GDM1 (cell line): Measurements from ENCODE around the gene GNAO1.

Source experiments
- DNase-seq: peaks from one replicate; lab custom pipeline; 2025; lab: John Stamatoyannopoulos, UW

Gene GNAO1

DNA sequence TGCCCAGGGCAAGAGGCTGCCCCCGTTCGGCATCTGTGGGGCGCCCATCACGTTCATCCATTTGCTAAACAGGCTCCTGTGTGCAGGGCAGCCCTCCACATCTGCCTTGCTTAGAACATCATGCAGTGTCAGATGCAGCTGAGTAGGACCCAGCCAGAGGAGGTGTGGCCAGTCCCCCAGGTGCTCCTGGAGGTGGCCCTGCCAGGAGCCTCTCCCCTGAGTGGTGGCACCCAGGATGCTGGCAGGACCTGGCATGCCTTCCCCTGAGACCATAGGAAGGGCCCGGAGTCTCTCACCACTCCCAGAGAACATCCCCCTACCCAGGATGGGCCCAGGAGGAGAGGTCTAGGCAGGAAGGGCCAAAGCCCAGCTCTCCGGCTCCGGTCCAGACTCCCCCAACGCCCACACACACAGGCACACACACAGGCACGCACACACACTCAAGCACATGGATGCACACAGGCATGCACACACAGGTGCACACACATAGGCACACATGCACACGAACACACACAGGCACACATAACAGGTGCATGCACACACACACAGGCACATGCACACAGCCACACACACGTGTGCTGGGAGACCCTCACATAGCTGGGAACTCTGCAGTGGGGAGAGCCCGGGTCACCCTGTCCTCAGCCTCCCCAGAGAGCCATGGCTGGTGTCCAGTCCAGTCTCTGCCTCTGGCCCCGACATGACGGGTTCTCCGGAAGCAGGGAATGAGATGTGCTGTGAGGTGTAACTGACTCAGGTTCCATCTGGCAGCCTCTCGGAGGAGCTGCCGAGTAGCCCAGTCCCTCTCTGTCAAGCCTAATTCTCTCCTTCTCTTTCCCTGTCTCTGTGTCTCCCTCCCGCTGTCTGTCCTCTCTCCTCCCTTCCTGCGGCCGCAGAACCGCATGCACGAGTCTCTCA lies 159.5 kb downstream of the GNAO1 start:
- DNase-seq: no peak

DNA sequence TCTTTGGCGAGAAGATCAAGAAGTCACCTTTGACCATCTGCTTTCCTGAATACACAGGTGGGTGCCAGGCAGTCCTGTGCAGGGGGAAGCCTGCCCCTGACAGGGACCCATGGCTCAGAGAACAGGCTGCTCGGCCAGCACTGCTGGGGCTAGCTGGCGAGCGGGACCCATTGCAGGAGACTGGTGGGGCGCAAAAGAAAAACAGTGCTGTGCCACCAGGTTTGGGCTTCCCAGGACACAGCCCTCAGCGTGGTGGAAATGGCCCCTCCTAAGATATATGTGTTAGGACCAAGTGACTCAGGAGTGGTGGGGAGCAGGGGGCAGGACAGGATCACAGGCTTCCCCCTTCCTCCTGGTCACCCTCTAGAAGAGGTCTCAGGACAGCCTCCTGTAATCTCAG lies 160.2 kb downstream of the GNAO1 start:
- DNase-seq: no peak

DNA sequence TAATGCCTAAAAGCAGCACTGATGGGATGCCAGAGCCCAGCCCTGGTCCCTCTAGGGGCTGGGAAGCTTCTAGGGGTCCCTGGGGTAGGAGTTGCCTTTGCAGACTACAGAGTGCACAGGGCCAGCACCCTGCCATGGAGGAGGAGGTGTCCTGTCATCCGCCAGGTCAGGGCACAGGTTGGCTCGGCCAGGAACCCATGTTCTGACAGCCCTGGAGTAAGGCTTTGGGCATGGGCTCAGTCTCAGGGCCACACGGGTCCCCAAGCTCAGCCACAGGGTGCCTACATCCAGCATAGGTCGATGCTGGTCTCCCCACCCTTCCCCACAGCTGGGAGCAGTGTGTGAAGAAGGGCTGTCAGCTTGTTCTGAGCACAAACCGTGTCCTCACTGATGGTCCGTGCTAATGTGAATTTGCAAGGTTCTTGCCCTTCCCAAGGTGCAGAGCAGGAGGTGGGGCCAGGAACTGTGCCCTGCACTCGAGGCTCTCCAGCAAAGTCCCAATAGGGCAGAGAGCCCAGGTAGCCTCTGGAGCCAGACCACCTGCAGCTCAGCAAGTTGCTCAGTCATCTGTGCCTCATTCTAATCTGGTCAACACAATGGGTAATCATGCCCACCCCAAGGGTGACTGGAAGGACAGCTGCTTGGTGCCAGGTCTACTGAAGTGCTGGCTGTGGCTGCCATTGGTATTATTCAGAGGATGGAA lies 161.2 kb downstream of the GNAO1 start:
- no peak for DNase-seq

DNA sequence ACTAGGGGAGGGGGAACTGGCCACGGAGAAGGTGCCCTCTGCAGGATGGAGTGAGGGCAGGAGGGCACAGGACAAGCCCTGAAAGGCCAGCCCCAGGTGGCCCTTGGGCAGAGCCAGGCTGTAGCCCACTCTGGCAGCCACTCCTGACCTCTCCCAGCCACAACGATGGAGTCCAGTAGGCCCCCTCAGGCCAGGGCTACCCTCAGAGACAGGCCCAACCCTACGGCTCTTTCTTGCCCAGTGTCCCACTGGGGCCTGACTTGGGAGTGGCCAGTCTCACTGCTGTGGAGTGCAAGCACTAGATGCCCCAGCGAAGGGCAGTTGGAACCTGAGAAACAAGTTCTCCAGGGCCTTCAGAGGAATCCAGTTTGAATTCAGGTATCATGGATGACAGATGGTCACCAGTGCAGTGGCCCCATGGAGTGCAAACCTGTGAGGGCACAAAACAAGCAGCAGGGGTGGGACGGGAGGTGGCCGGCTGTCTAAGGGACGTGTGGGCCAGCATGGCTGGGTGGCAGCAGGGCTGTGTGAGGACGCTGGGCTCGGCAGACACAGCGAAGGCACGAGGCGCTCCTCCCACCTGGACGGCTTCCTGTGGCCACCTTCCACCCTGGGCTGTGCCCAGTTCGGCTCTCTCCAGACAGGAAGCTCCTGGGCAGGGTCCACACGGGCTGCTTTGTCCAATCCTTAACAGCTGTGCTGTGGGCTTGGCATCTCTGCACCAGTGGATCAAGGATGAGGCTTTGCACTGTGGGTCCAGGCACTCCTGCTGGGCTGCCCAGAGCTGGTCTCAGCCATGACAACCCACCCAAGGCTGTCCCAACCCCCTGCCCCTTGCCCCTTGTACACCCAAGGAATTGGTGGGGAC lies 162.0 kb downstream of the GNAO1 start:
- DNase-seq: no peak

DNA sequence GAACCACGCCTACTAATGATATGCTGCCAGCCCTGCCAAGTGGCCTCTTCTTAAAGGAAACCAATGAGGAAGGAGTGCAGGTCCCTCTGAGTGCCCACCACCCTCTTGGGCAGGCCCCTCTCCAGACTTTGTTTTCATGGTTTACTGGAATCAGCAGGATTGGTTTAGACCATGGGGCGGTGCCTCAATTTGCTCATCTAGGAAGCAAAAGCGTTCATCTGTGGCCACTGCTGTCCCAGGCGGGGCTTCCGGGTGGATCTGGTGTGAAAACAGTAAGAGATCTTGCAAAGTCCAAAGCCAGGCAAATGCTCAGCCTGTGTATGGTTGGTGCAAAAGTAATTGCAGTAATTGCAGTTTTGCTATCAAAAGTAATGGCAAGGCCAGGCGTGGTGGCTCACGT lies 162.7 kb downstream of the GNAO1 start:
- DNase-seq: no peak

DNA sequence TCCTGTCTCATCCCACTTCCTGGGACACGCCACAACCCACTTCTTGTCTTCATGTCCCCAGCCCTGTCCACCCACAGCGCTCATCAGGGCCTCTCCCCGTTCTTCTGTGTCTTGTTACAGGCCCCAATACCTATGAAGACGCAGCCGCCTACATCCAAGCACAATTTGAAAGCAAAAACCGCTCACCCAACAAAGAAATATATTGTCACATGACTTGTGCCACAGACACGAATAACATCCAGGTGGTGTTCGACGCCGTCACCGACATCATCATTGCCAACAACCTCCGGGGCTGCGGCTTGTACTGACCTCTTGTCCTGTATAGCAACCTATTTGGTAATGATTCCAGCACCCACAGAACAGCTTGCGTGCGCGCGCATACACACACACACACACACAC lies 163.5 kb downstream of the GNAO1 start:
- no peak for DNase-seq

DNA sequence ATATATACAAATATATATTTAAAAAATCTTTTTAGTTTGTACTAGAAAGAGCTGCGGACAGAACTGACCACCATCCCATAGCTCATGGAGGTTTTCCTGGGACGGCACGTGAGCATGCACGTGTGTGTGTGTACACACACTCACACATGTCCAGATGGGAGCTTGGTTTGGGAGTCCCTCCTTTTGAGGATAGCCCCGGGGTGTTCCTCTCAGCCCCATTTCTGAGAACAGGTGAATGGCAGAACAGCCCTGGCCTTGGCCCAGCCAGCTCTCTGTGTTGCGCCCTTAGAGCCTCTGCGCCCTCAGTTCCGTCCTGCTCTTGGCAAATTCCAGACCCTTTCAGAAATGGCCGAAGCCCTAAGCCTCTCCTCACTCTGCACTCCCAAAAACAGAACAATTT lies 163.9 kb downstream of the GNAO1 start:
- no peak for DNase-seq

DNA sequence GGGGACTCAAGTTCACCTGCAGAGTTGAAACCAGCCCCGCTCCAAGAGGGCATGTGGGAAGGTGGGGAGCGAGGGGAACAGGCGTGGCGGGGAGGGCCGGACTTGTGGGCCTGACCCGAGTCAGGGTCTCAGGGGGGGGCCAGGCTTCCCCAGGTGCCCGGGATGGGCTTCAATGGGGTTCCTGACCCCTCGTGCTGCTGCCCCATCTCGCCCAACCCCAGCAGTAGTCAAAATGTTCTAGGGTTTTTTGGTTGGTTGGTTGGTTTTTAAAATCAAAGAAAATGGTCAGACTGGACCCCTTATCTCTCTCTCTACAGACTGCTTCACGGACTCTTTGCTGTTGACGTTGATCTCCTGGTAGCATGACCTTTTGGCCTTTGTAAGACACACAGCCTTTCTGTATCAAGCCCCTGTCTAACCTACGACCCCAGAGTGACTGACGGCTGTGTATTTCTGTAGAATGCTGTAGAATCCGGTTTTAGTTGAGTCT lies 164.5 kb downstream of the GNAO1 start:
- no peak for DNase-seq

DNA sequence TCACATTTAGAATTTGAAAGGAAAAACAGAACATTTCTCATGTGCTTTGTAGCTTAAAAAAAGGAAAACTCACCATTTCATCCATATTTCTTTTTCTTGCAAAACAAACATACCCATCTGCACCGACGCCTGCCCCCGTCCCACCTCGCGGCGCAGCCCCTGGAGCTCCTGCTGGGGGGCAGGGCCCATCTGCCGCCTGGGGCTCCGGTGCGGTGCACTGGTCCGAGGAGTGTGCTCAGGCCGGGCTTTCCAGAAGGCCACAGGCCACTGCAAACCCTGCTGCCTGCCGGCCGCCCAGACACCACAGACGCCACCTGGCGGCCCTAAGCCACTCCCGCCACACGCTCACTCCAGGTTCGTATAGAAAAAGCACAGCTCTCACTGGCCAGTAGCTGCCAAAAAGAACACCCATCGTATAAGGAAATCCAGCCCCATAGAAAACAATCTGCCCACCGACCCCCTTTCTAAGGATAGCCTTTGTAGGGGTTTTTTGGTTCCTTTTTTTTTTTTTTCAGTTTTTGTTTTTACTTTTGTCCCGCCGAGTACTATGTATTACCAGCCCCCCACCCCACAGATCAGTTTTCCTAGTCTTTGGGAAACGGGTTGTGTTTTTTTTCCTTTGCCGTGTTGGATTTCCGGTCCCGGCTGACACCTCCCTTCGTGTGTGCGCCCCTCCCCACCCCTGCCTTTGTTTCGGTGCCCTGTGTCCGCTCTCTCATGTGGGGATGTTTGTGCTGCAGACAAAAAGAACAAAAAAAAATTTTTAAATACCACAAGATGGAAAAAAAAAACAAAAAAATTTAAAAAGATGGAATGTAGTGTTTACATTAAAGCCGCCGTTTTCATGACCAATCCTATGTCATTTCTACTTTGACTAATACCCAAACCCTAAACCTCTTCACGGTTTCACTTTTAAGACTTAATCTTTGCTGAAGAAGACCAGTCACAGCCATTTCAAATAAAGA lies 165.3 kb downstream of the GNAO1 start:
- no peak for DNase-seq

DNA sequence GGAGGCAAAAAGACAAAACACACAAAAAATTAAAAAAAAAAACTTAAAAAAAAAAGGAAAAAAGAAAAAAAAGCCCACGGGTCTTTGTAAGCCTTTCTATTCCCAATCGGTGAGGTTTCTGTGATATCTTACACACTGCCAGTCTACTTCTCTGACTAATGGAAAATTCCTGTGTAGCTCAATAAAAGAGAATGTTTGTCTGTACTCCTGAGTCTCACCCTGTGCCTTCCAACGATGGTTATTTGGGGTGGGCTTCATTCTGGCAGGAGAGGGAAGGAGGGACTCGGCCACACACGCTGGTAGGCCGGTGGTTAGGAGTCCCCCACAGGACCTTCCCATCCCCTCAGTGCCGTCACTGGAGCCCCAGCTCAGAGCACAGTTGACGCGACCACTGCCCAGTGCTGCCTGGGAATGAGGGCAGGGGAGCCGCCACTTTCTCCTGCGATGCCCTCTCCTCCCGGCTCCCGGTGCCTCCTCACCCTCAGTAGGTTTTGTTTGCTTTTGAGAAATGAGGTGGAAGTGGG lies 166.0 kb downstream of the GNAO1 start:
- DNase-seq: no peak

DNA sequence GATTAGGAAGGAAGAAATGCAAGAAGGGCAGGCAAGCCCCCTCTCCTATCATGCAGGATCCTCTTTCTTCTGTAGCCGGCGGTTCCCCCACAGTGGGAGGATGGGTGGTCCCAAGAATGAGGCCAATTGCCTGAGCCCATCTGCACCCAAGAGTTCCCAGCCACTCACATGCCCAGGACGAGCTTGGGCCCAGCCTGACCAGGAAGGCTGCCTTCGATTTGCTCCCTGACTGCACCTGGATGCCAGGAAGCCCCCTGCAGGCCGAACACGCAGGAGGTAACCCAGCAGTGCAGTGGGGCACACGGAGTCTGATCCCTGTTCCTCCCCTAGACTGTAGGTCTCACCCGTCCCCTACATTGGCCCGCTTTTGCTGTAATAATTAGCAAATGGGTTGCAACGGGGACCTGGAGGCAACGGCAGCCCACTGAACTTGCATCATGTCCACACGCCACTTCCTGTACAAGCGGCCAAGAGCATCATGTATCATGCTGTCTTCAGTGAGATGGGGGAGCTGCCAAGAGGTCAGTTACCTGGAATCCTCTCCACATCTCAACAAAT lies 166.6 kb downstream of the GNAO1 start:
- no peak for DNase-seq

DNA sequence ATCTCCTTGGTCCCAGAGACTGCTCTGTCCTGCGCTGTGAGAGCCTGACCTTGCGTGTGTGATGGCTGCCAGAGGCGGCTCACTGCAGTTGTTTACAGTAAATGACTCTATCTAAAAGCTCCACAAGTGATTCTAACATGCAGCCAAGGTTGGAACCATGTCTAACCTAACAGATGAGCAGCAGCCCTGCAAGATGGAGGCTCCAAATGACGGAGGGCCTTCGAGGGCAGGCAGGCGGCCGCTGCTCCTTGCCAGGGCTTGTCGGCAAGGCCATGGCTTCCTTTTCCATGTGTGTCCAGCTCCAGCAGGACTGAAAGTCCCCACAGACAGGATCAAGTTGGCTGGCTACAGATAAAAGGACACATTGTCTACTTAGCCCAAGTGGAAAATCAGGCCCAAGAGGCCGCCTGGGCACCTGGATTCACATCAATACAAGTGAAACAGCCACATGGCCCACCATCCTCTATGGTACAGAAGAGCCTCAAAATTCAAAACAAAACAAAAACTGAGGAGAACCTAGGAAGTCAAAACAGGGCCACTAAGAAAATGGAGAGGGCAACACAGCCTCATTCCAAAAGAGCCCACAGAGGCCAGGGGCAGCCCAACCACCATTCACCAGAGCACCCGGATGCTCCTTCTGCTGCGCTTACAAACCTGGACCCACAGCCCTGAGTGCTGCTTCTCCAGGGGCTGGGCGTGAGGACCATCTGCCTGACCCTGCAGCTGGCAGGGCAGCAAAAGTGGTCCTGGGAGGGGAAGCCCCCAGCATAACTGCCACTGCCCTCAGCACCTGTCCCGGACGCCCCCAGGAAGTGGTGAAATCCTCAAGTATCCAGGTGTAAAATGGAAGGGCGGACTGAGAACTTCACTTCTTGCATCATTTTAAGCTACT lies 169.1 kb downstream of the GNAO1 start:
- DNase-seq: no peak

DNA sequence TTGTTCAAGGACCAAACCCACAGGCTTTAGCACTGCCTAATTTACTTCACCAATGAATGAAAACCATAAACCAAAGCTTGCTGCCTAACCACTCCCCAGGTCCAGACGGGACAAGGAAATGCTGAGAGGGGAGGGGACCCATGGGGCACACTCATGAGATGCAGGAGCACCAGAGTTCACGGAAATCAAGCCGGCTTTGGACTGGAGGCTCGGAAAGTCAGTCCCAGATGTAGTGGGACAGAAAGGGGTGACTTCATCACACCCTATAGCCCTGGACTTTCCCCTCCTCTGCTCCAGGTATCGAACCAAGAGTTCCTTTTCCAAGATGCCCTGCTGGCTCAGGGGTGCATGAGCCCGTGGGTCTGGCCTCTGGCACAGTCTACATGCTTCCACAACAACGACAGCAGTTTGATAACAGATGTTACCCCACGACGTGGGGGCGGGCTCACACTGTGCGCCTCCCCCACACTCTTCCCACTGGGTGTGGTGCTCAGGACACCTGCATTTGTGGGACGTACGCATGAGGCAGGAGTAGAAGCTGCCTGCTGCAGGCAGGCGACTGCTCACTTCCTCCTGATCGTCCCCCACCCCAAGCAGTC lies 170.9 kb downstream of the GNAO1 start:
- no peak for DNase-seq

DNA sequence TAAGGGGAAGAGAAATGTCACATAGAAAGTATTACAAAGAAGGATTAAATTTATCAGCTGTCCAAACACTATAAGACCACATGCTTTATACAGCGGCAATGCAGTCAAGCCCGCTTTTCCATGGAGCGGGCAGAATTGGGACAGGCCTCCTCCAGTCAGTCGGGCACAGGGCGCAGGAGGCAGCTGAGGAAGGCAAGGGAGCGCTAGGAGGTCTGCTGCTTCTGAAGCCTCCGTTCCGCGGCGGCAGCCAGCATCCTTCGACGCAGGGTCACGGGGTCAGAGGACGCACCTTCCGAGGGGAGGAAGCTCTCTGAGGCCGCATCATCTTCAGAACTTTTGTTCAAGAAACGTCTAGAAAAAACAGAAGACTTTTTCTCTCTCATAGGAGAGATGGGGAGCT lies 171.4 kb downstream of the GNAO1 start:
- DNase-seq: no peak

DNA sequence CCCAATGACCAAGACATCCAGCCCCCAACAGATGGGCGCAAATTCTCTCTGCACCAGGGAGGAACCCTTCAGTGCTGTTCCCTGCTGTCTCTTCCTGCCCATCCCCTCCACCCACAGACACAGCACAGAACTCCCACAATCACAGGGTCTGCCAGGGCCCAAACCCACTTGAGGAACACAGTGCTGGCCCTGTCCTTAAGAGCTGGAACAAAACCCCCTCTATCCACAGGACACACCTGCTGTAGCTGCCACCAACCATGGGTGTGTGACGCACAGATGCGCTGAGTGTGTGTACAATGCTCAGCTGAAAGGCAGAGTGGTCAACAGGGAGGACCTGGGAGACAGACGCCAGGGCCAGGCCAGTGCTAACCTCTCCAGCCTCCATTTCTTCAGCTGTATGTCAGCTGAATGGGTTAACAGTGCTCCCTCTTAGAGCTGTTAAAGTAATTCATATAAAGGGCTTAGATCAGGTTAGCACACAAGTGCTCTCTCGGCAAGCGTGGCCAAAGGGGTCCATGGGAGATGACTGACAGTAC lies 172.0 kb downstream of the GNAO1 start:
- DNase-seq: no peak

DNA sequence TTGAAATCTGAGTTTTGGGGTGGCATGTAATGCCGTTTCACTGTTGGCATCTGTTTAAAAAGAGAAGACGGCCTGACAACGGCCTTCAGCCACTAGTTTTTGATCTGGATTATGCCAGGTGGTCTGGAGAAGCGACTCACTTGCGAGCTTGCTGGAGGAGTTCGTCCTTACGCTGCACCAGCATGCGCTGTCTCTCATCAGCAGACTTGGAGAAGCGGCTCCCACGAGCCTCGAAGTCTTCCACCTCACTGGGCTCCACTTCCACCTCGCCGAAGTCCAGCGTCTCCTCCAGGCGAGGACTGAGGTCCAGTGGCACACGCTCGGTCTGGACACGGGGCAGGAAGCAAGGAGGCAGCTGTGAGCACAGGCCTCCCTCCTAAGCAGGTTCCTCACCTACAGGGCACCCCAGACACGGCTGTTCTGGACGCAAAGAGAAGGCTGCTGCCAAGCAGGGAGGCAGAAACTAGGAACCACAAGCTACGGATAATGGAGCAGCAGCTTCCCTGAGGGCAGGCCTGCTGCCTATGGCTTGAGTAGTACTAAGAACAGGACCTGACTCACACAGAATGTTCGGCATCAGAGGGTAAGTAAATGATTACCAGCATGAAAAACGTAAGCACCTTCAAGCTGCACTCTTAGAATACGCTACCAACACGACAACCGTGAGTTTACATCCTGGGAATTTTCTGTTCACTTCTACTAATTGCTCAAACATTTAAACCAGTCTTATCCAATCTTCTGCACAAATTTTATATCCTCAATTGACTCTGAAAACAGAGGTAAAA lies 172.7 kb downstream of the GNAO1 start:
- DNase-seq: no peak

DNA sequence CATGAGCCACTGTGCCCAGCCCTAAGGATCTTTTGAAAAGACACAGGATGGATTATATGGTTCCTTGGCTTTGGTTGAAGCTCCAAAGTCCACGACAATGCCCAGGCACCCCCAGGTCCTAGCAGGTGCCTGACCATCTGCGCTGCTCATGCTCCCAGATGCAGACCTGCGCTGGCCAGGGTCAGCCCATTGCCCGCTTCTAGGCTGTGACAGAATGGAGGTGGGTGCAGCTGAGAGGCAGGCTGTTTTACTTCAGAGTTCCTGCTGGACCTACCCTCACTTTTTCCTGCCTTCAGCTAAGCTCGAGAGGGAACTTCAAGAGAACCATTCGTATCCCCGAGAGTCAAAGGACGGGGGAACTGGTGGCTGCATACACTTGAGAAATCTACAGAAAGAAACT lies 173.6 kb downstream of the GNAO1 start:
- no peak for DNase-seq

DNA sequence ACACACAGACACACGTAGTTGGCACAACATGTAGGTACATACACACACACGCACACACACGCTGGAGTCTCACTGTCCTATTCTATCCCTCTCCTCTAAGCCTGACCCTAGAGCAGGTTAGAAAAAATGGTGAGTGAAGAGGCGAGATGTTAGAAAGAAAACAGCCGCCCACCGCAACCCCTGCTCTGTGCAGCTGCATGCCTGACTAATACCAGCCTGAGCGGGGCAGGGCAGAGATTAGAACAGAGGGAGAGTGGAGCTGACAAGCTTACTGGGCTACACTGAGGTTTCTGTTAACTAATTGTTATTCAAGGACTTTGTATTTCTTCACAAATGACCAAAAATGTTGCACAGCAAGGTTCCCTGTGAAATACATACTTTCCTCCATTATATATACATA lies 174.3 kb downstream of the GNAO1 start:
- DNase-seq: no peak
